WERI-Rb-1 (cell line): ENCODE measurements around the gene PSTPIP1.

Source experiments
- DNase-seq: peaks from one replicate; pipeline ENCODE4 v3.0.0-alpha.2; 2020
- H3K27ac ChIP-seq: fragments of 250-450 bp; sonication (Bioruptor Pico); 2 replicates; pipeline ENCODE4 v1.5.1; 2020; ENCODE audit warnings: mild to moderate bottlenecking, moderate library complexity
- H3K27me3 ChIP-seq: fragments of 250-450 bp; sonication (Bioruptor Pico); 2 replicates; pipeline ENCODE4 v1.5.1; 2021; ENCODE audit warnings: mild to moderate bottlenecking, low read depth, moderate library complexity; ENCODE audit not compliant: insufficient read depth, severe bottlenecking
- H3K36me3 ChIP-seq: fragments of 250-450 bp; sonication (Bioruptor Pico); 2 replicates; pipeline ENCODE4 v1.5.1; 2020; ENCODE audit warnings: mild to moderate bottlenecking, moderate library complexity
- H3K4me3 ChIP-seq: 2 replicates; pipeline ENCODE4 v1.5.1; 2011; ENCODE audit warnings: low read depth, mild to moderate bottlenecking, control low read depth, low read length
- H3K9me3 ChIP-seq: fragments of 250-450 bp; sonication (Bioruptor Pico); 2 replicates; pipeline ENCODE4 v1.5.1; 2021; ENCODE audit warnings: mild to moderate bottlenecking, moderate library complexity; ENCODE audit not compliant: severe bottlenecking
- TF ChIP-seq, protein P1 (sequence below): IDR thresholded peaks from 2 replicates; pipeline ENCODE4 v1.5.1; 2011; ENCODE audit warnings: low read depth, mild to moderate bottlenecking, control low read depth, inconsistent platforms, low read length

The PSTPIP1 gene

DNA sequence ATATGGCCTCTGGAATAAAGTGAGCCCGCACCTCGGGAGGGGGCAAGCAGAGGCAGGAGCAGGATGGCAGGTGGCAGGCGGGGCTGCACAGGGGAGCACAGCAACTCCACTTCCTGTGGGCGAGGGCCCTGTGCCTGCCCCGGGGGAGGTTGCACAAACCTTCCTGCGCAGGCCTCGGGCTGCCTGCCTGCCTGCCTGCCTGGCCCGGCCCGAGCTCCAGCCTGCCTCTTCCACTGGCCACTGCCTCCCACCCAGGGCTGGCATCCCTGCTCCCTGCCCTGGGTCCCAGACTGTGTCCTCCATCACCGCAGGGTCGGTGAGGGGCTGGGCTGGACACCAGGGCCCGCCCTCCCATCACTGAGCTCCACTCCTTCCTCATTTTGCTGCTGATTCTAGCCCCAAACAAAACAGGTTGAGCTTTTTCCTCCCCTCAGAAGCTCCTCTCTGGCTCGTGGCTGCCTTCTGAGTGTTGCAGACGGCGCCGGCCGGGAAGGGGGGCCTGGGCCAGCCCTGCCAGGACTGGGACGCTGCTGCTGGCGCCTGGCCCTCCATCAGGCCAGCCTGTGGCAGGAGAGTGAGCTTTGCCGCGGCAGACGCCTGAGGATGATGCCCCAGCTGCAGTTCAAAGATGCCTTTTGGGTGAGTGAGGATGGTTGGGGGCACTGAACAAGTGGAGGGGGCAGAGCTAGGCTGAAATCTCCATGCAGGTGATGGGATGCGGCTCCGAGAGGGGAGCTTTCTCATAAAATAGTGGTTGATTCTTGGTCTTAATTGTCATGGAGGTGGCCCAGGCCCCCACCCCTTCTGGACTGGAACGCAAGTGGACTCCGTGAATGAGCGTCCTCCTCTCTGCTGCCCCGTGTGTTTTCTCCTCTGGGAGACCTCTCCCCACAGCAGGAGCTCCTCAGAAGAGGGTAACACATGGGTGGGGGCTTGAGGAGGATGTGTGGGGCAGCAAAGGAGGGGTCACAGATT is at the start of gene PSTPIP1:
Gene PSTPIP1, plus strand, starts transcription at position 156 of the 975 bp plus-strand sequence. Its CDS starts 448 bp downstream, at position 604.
- Histone ChIP-seq H3K4me3 (no peak within 1 kb of the TSS), H3K9me3 (no peaks in the 10 kb centered on the region), H3K27me3 (no peaks in the 10 kb centered on the region), H3K36me3 (no peaks in the 10 kb centered on the region), H3K27ac (no peak within 1 kb of the TSS)
- TF ChIP-seq, protein P1, sequence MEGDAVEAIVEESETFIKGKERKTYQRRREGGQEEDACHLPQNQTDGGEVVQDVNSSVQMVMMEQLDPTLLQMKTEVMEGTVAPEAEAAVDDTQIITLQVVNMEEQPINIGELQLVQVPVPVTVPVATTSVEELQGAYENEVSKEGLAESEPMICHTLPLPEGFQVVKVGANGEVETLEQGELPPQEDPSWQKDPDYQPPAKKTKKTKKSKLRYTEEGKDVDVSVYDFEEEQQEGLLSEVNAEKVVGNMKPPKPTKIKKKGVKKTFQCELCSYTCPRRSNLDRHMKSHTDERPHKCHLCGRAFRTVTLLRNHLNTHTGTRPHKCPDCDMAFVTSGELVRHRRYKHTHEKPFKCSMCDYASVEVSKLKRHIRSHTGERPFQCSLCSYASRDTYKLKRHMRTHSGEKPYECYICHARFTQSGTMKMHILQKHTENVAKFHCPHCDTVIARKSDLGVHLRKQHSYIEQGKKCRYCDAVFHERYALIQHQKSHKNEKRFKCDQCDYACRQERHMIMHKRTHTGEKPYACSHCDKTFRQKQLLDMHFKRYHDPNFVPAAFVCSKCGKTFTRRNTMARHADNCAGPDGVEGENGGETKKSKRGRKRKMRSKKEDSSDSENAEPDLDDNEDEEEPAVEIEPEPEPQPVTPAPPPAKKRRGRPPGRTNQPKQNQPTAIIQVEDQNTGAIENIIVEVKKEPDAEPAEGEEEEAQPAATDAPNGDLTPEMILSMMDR = no peak
- no peak for DNase-seq

DNA sequence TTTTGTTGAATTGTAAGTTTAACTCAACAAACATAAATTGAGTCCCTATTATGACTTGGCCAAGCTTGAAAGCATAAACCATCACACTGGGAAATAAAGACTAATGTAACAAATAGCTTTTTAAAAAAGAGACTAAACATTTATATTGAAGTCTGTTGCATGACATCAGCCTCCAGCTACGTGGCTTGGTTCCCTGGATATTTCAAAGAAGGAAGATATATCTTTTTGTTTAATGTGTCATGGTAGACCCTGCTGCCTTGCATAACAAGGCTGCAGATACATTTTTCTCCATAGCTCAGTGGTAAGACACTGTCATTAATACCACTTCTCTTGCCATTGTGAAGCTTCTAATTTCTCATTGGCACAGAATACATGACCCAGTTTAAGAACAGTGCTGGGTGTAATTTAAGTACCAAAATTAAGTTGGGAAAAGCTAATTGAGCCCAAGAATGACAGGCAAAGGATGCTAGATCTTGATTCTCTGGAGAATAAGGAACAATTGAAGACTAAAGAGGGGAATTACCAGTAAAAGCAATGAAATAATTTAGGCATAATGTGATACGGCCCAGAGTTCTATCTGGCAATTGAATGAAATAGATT is 49.3 kb upstream of the PSTPIP1 start:
- TF ChIP-seq, protein P1 = no peak
- Histone ChIP-seq H3K36me3 (peaks cover 64% of the 10 kb centered on the region), H3K4me3 (no peak overlapping the region), H3K27ac (no peak overlapping the region), H3K9me3 (no peaks in the 10 kb centered on the region), H3K27me3 (no peaks in the 10 kb centered on the region)
- DNase-seq = no peak

DNA sequence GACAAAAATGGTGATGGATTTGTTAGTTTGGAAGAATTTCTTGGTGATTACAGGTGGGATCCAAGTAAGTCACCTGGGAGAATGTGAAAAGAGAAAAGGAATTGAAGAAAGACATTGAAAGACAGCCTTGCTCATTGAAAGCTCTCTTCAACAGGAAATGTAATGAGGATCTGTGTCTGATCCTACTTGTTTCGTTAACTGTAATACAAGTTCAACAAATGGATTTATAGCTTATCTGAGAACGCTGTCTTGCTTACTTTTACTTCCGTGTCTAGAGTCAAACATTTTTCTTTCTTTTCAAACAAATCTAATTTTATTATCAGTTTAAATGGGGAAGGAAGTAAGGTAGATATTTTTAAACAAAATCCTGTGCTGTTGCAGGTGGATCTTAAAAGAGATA is 47.5 kb upstream of the PSTPIP1 start:
- Histone ChIP-seq H3K27me3 (no peaks in the 10 kb centered on the region), H3K4me3 (no peak overlapping the region), H3K36me3 (peaks cover 60% of the 10 kb centered on the region), H3K9me3 (no peaks in the 10 kb centered on the region), H3K27ac (no peak overlapping the region)
- DNase-seq = no peak
- TF ChIP-seq, protein P1 = no peak

DNA sequence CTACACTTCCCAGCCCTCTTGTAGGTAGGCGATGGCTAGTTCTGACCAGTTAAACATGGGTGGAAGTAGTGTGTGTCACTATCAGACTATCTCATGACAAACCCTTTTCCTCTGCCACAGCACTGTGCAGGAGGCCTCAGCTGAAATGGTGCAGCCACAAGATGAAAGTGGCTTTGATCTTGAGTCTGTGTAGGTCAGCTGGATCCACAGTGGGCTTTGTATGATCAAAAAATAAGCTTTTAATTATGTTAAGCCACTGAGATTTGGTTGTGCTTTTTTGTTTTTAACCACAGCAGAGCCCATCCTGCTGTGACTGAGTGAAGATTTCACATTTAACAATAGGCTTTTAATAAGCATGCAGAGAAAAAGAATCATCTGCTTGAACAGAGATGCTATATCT is 43.7 kb upstream of the PSTPIP1 start:
- H3K27me3 ChIP-seq = no peaks in the 10 kb centered on the region
- no peak overlapping the region for H3K4me3 ChIP-seq
- no peak for DNase-seq
- H3K36me3 ChIP-seq = peaks cover 30% of the 10 kb centered on the region
- TF ChIP-seq, protein P1 = no peak
- no peak overlapping the region for H3K27ac ChIP-seq
- H3K9me3 ChIP-seq = no peaks in the 10 kb centered on the region

DNA sequence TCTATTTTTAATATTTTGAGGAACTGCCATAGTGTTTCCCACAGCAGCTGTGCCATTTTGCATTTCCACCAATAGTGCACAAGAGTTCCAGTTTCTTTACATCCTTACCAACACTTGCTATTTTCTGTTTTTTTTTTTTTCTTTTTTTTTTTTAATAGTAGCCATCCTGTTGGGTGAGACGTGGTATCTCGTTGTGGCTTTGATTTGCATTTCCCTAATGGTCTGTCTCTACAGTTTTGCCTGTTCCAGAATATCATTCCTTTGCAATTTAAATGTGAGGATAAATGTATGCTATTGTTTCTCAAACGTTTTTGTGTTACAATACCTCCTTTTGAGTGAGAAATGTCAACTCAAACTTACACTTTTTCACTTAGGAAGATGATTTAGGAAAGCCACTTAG is 41.0 kb upstream of the PSTPIP1 start:
- DNase-seq = no peak
- Histone ChIP-seq H3K27me3 (no peaks in the 10 kb centered on the region), H3K9me3 (no peaks in the 10 kb centered on the region), H3K27ac (no peak overlapping the region), H3K4me3 (no peak overlapping the region), H3K36me3 (peaks cover 14% of the 10 kb centered on the region)
- TF ChIP-seq, protein P1 = no peak
